Measurements from ENCODE around the gene SCG5. TPM values are rescaled to one million over a fixed set of nuclear protein-coding genes. Genes with fewer than 3 reads are reported as not detected.
A peak's percentile ranks its signal among the peaks of the same experiment; 100 is the strongest.

The SCG5 gene
- total RNA-seq, 1 donor from 2014 or later: 53.7 TPM

GRCh38 chr15:32674681-32675080 lies 33.2 kb downstream of the SCG5 start:
- Mint-ChIP-seq H3K4me1 (peaks cover 15% of the 10 kb centered on the region), H3K4me3 (no peak overlapping the region), H3K9me3 (no peaks in the 10 kb centered on the region), H3K36me3 (no peaks in the 10 kb centered on the region), H3K27me3 (ENCODE audit: low read depth) (no peaks in the 10 kb centered on the region), H3K27ac (no peak overlapping the region)
- no peak for TF ChIP-seq CTCF (IDR thresholded peaks at IDR 0.05; ENCODE audit: unreplicated experiment)
- no peak for DNase-seq (ENCODE audit: low spot score in 2 of 2, unreplicated experiment in 2 of 2)

DNA sequence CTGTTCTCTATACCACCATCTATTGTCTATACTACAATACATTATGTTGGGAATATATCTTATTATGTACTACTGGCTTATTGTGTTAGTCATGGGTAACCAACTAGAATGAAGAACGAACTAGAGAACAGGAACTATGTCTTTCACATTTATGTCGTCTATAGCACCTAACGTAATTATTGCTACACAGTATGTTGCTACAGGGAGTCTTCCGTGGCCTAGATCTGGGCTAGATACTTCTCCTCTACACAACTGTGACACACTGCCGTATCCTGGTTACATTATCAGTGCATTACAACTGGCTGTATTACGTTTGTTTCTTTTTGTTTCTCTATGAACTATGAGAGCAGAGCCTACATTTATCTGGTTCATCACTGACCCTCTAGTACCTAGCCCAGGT lies 34.0 kb downstream of the SCG5 start:
- Mint-ChIP-seq H3K36me3 (peaks cover 2% of the 10 kb centered on the region), H3K27ac (no peak overlapping the region), H3K9me3 (no peaks in the 10 kb centered on the region), H3K4me3 (no peak overlapping the region), H3K4me1 (peaks cover 7% of the 10 kb centered on the region), H3K27me3 (ENCODE audit: low read depth) (no peaks in the 10 kb centered on the region)
- DNase-seq (ENCODE audit: low spot score in 2 of 2, unreplicated experiment in 2 of 2): no peak
- TF ChIP-seq CTCF (IDR thresholded peaks at IDR 0.05; ENCODE audit: unreplicated experiment): no peak

DNA sequence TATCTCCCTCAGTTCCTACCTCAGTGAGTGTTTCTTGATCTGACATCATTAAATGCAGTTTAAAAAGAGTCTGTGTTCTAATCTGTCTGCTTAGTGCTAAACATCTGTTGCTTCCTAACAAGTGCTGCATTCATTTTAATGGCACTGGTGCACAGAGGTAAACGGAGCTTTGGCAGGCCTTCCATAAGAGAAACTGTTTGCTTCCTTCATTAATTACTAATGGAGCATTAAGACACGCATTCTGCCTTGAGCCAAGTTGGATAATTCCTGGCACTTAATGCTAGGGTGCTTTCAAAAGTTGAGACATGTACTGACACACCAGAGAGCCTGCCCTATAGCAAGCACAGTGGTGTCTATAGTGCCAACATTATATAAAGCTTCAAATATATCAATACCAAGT lies 34.7 kb downstream of the SCG5 start:
- peaks cover 3% of the 10 kb centered on the region for H3K36me3 Mint-ChIP-seq
- no peaks in the 10 kb centered on the region for H3K9me3 Mint-ChIP-seq
- peaks cover 3% of the 10 kb centered on the region for H3K4me1 Mint-ChIP-seq
- H3K27ac Mint-ChIP-seq: no peak overlapping the region
- no peak overlapping the region for H3K4me3 Mint-ChIP-seq
- no peaks in the 10 kb centered on the region for H3K27me3 Mint-ChIP-seq (ENCODE audit: low read depth)
- DNase-seq (ENCODE audit: low spot score in 2 of 2, unreplicated experiment in 2 of 2): no peak
- no peak for TF ChIP-seq CTCF (IDR thresholded peaks at IDR 0.05; ENCODE audit: unreplicated experiment)

GRCh38 chr15:32677238-32677750 lies 35.8 kb downstream of the SCG5 start:
- Mint-ChIP-seq H3K36me3 (peaks cover 3% of the 10 kb centered on the region), H3K9me3 (no peaks in the 10 kb centered on the region), H3K27me3 (ENCODE audit: low read depth) (no peaks in the 10 kb centered on the region), H3K4me1 (peaks cover 3% of the 10 kb centered on the region), H3K4me3 (no peak overlapping the region), H3K27ac (no peak overlapping the region)
- no peak for DNase-seq (ENCODE audit: low spot score in 2 of 2, unreplicated experiment in 2 of 2)
- TF ChIP-seq CTCF (IDR thresholded peaks at IDR 0.05; ENCODE audit: unreplicated experiment): no peak

- no peak for DNase-seq (ENCODE audit: low spot score in 2 of 2, unreplicated experiment in 2 of 2)
- peaks cover 3% of the 10 kb centered on the region for H3K4me1 Mint-ChIP-seq
- peaks cover 3% of the 10 kb centered on the region for H3K36me3 Mint-ChIP-seq
- no peak overlapping the region for H3K4me3 Mint-ChIP-seq
- no peak overlapping the region for H3K27ac Mint-ChIP-seq
- H3K27me3 Mint-ChIP-seq (ENCODE audit: low read depth): no peaks in the 10 kb centered on the region
- H3K9me3 Mint-ChIP-seq: no peaks in the 10 kb centered on the region
- TF ChIP-seq CTCF (IDR thresholded peaks at IDR 0.05; ENCODE audit: unreplicated experiment): peak; percentile 20
Measured at GRCh38 chr15:32679298-32679690, 37.8 kb downstream of the SCG5 start.

GRCh38 chr15:32682569-32682968 lies 41.1 kb downstream of the SCG5 start:
- Mint-ChIP-seq H3K4me1 (no peaks in the 10 kb centered on the region), H3K36me3 (peaks cover 17% of the 10 kb centered on the region), H3K9me3 (peaks cover 7% of the 10 kb centered on the region), H3K27me3 (ENCODE audit: low read depth) (no peaks in the 10 kb centered on the region), H3K4me3 (no peak overlapping the region), H3K27ac (no peak overlapping the region)
- DNase-seq (ENCODE audit: low spot score in 2 of 2, unreplicated experiment in 2 of 2): no peak
- no peak for TF ChIP-seq CTCF (IDR thresholded peaks at IDR 0.05; ENCODE audit: unreplicated experiment)

Measured in mesothelial cell of epicardium (in vitro differentiated cells).